HepG2 (cell line): ENCODE data around the gene SFXN5. TPM values are rescaled to one million over a fixed set of nuclear protein-coding genes. Genes with fewer than 3 reads are reported as not detected.
"Not testable (repeated sequence)": the region's sequence is repeated elsewhere in the genome, so short reads cannot be mapped to it uniquely, and the experiment has no call there.

Experiments used
- ARNTL ChIP-seq: sonication (generic); formaldehyde crosslinking; IDR thresholded peaks from 2 replicates; pipeline ENCODE4 v1.4.0; 2020; ENCODE audit warnings: mild to moderate bottlenecking, missing genetic modification reagents
- EP300 ChIP-seq, 3 experiments: sonication (generic) in 1 of 3; formaldehyde crosslinking in 1 of 3; IDR thresholded peaks; 2 replicates each; pipeline versions ENCODE4 v1.5.1 to v1.6.1; 2011 to 2020; ENCODE audit warnings: low read depth in 2 of 3, low read length in 2 of 3, borderline replicate concordance in 1 of 3, improper control_type of control experiment in 1 of 3, mild to moderate bottlenecking in 1 of 3, missing genetic modification reagents in 1 of 3, moderate library complexity in 1 of 3
- RFXAP ChIP-seq: sonication (generic); formaldehyde crosslinking; IDR thresholded peaks from 2 replicates; pipeline ENCODE4 v1.4.0; 2020; ENCODE audit warnings: missing genetic modification reagents, borderline replicate concordance
- SALL1 ChIP-seq: sonication (generic); formaldehyde crosslinking; IDR thresholded peaks from 2 replicates; pipeline ENCODE4 v1.8.0; 2022; ENCODE audit warnings: mild to moderate bottlenecking, missing genetic modification reagents
- YEATS4 ChIP-seq: sonication (generic); formaldehyde crosslinking; IDR thresholded peaks from 2 replicates; pipeline ENCODE4 v1.4.0; 2020; ENCODE audit warnings: missing genetic modification reagents, borderline replicate concordance
- ZFY ChIP-seq: sonication (generic); formaldehyde crosslinking; IDR thresholded peaks from 2 replicates; pipeline ENCODE4 v1.4.0; 2020; ENCODE audit warnings: missing genetic modification reagents
- polyA plus RNA-seq, 8 experiments: library from polyadenylated mRNA; depleted of rRNA in 3 of 8; stranded (reverse) in 7 of 8; unstranded in 1 of 8; fragments of >200 nt; fragmentation: Illumina TruSeq in 4 of 8; extraction: Trizol in 4 of 8; gene quantifications; 2 replicates each; pipeline versions ENCODE4 v1.2.1 to v1.2.3, GENCODE V29; 2011 to 2016; ENCODE audit warnings: low read depth in 4 of 8, missing spikeins in 1 of 8, mixed read lengths in 1 of 8; ENCODE audit not compliant: insufficient read depth in 1 of 8
- total RNA-seq, 5 experiments: library from RNA; depleted of rRNA; stranded (reverse); fragments of >200 nt; fragmentation: Illumina TruSeq; extraction: Trizol; gene quantifications; 2 replicates each; pipeline ENCODE4 v1.2.3, GENCODE V29; 2016; ENCODE audit warnings: low read depth in 1 of 5
- TF ChIP-seq, protein P1 (sequence below): sonication (generic); formaldehyde crosslinking; IDR thresholded peaks from 2 replicates; pipeline ENCODE4 v1.4.0; 2020; ENCODE audit warnings: missing genetic modification reagents
- TF ChIP-seq, protein P2 (sequence below): sonication (generic); formaldehyde crosslinking; IDR thresholded peaks from 2 replicates; pipeline ENCODE4 v1.4.0; 2020; ENCODE audit warnings: mild to moderate bottlenecking, missing genetic modification reagents
- TF ChIP-seq, protein P3 (sequence below): sonication (generic); formaldehyde crosslinking; conservative IDR thresholded peaks from 2 replicates; pipeline ENCODE4 v1.4.0; 2020; ENCODE audit warnings: mild to moderate bottlenecking, missing genetic modification reagents, moderate library complexity
- TF ChIP-seq, protein P4 (sequence below): sonication (generic); formaldehyde crosslinking; IDR thresholded peaks from 2 replicates; pipeline ENCODE4 v1.5.1; 2020; ENCODE audit warnings: mild to moderate bottlenecking, moderate library complexity, missing genetic modification reagents
- TF ChIP-seq, protein P5 (sequence below): sonication (generic); IDR thresholded peaks from 2 replicates; pipeline ENCODE4 v1.6.1; 2016; ENCODE audit warnings: low read depth, borderline replicate concordance
- TF ChIP-seq, protein P6 (sequence below): IDR thresholded peaks from 2 replicates; pipeline ENCODE4 v1.6.1; 2016; ENCODE audit warnings: missing genetic modification reagents, missing compliant biosample characterization
- TF ChIP-seq, protein P7 (sequence below): sonication (generic); formaldehyde crosslinking; IDR thresholded peaks from 2 replicates; pipeline ENCODE4 v1.4.0; 2020; ENCODE audit warnings: missing genetic modification reagents

The SFXN5 gene
- total and polyA plus RNA-seq, 2 of the 13 experiments (the other 11 are each of a cell fraction or from before 2014, with no cell fraction given): 34.9 to 37.4 TPM

DNA sequence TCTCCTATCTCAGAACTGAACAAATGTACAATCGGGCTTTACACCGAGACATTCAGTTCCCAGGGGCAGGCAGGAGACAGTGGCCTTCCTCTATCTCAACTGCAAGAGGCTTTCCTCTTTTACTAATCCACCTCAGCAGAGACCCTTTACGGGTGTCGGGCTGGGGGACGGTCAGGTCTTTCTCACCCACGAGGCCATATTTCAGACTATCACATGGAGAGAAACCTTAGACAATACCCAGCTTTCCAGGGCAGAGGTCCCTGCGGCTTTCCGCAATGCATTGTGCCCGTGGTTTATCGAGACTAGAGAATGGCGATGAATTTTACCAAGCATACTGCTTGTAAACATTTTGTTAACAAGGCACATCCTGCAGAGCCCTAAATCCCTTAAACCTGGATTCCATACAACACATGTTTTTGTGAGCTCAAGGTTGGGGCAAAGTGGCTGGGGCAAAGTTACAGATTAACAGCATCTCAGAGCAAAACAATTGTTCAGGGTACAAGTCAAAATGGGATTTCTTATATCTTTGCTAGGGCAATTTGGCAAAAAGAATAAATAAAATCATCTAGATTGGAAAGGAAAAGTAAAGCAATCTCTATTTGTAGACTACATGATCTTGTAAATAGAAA is 48.2 kb upstream of the SFXN5 start (continued):
- TF ChIP-seq, protein P1, sequence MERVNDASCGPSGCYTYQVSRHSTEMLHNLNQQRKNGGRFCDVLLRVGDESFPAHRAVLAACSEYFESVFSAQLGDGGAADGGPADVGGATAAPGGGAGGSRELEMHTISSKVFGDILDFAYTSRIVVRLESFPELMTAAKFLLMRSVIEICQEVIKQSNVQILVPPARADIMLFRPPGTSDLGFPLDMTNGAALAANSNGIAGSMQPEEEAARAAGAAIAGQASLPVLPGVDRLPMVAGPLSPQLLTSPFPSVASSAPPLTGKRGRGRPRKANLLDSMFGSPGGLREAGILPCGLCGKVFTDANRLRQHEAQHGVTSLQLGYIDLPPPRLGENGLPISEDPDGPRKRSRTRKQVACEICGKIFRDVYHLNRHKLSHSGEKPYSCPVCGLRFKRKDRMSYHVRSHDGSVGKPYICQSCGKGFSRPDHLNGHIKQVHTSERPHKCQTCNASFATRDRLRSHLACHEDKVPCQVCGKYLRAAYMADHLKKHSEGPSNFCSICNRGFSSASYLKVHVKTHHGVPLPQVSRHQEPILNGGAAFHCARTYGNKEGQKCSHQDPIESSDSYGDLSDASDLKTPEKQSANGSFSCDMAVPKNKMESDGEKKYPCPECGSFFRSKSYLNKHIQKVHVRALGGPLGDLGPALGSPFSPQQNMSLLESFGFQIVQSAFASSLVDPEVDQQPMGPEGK (CRISPR knock-in tag): 0 out of 2 replicates have a peak, but pooled peaks have one; percentile 23
- TF ChIP-seq, protein P2, sequence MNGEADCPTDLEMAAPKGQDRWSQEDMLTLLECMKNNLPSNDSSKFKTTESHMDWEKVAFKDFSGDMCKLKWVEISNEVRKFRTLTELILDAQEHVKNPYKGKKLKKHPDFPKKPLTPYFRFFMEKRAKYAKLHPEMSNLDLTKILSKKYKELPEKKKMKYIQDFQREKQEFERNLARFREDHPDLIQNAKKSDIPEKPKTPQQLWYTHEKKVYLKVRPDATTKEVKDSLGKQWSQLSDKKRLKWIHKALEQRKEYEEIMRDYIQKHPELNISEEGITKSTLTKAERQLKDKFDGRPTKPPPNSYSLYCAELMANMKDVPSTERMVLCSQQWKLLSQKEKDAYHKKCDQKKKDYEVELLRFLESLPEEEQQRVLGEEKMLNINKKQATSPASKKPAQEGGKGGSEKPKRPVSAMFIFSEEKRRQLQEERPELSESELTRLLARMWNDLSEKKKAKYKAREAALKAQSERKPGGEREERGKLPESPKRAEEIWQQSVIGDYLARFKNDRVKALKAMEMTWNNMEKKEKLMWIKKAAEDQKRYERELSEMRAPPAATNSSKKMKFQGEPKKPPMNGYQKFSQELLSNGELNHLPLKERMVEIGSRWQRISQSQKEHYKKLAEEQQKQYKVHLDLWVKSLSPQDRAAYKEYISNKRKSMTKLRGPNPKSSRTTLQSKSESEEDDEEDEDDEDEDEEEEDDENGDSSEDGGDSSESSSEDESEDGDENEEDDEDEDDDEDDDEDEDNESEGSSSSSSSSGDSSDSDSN: 0 out of 2 replicates have a peak, but pooled peaks have one; percentile 32
- TF ChIP-seq EP300 (IDR thresholded peaks at IDR 0.05; ENCODE audit: low read depth in 2 of 2, low read length in 2 of 2) (0 out of 4 replicates have a peak, but pooled peaks of 1 of the 2 experiments have one; percentile 6), ARNTL (CRISPR knock-in tag) (peak; percentile 37; the same call in 1 of the 2 replicates), ZFY (CRISPR knock-in tag) (peak; percentile 35; the same call in 1 of the 2 replicates), YEATS4 (CRISPR knock-in tag) (peak; percentile 40; the same call in 1 of the 2 replicates), RFXAP (0 out of 2 replicates have a peak, but pooled peaks have one; percentile 29), SALL1 (CRISPR knock-in tag) (peak; percentile 52; the same call in 1 of the 2 replicates)
- not testable (repeated sequence) for TF ChIP-seq EP300 (CRISPR knock-in tag; IDR thresholded peaks at IDR 0.05; ENCODE audit: borderline replicate concordance)
- TF ChIP-seq, protein P3, sequence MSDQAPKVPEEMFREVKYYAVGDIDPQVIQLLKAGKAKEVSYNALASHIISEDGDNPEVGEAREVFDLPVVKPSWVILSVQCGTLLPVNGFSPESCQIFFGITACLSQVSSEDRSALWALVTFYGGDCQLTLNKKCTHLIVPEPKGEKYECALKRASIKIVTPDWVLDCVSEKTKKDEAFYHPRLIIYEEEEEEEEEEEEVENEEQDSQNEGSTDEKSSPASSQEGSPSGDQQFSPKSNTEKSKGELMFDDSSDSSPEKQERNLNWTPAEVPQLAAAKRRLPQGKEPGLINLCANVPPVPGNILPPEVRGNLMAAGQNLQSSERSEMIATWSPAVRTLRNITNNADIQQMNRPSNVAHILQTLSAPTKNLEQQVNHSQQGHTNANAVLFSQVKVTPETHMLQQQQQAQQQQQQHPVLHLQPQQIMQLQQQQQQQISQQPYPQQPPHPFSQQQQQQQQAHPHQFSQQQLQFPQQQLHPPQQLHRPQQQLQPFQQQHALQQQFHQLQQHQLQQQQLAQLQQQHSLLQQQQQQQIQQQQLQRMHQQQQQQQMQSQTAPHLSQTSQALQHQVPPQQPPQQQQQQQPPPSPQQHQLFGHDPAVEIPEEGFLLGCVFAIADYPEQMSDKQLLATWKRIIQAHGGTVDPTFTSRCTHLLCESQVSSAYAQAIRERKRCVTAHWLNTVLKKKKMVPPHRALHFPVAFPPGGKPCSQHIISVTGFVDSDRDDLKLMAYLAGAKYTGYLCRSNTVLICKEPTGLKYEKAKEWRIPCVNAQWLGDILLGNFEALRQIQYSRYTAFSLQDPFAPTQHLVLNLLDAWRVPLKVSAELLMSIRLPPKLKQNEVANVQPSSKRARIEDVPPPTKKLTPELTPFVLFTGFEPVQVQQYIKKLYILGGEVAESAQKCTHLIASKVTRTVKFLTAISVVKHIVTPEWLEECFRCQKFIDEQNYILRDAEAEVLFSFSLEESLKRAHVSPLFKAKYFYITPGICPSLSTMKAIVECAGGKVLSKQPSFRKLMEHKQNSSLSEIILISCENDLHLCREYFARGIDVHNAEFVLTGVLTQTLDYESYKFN (CRISPR knock-in tag): peak; percentile 76
- TF ChIP-seq, protein P4, sequence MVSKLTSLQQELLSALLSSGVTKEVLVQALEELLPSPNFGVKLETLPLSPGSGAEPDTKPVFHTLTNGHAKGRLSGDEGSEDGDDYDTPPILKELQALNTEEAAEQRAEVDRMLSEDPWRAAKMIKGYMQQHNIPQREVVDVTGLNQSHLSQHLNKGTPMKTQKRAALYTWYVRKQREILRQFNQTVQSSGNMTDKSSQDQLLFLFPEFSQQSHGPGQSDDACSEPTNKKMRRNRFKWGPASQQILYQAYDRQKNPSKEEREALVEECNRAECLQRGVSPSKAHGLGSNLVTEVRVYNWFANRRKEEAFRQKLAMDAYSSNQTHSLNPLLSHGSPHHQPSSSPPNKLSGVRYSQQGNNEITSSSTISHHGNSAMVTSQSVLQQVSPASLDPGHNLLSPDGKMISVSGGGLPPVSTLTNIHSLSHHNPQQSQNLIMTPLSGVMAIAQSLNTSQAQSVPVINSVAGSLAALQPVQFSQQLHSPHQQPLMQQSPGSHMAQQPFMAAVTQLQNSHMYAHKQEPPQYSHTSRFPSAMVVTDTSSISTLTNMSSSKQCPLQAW (CRISPR knock-in tag): peak; percentile 87
- TF ChIP-seq, protein P5, sequence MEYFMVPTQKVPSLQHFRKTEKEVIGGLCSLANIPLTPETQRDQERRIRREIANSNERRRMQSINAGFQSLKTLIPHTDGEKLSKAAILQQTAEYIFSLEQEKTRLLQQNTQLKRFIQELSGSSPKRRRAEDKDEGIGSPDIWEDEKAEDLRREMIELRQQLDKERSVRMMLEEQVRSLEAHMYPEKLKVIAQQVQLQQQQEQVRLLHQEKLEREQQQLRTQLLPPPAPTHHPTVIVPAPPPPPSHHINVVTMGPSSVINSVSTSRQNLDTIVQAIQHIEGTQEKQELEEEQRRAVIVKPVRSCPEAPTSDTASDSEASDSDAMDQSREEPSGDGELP: peak; percentile 26; the same call in 1 of the 2 replicates
- TF ChIP-seq, protein P6, sequence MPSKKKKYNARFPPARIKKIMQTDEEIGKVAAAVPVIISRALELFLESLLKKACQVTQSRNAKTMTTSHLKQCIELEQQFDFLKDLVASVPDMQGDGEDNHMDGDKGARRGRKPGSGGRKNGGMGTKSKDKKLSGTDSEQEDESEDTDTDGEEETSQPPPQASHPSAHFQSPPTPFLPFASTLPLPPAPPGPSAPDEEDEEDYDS (CRISPR knock-in tag): peak; percentile 42; the same call in 1 of the 2 replicates
- TF ChIP-seq, protein P7, sequence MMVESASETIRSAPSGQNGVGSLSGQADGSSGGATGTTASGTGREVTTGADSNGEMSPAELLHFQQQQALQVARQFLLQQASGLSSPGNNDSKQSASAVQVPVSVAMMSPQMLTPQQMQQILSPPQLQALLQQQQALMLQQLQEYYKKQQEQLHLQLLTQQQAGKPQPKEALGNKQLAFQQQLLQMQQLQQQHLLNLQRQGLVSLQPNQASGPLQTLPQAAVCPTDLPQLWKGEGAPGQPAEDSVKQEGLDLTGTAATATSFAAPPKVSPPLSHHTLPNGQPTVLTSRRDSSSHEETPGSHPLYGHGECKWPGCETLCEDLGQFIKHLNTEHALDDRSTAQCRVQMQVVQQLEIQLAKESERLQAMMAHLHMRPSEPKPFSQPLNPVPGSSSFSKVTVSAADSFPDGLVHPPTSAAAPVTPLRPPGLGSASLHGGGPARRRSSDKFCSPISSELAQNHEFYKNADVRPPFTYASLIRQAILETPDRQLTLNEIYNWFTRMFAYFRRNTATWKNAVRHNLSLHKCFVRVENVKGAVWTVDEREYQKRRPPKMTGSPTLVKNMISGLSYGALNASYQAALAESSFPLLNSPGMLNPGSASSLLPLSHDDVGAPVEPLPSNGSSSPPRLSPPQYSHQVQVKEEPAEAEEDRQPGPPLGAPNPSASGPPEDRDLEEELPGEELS (CRISPR knock-in tag): peak; percentile 36; the same call in 1 of the 2 replicates
